Measurements from ENCODE around the gene LKAAEAR1. TPM values are rescaled to one million over a fixed set of nuclear protein-coding genes. Genes with fewer than 3 reads are reported as not detected.

The LKAAEAR1 gene
- total and polyA plus RNA-seq, 2 donors from 2014 or later = 0.31 TPM; not detected in 1

DNA sequence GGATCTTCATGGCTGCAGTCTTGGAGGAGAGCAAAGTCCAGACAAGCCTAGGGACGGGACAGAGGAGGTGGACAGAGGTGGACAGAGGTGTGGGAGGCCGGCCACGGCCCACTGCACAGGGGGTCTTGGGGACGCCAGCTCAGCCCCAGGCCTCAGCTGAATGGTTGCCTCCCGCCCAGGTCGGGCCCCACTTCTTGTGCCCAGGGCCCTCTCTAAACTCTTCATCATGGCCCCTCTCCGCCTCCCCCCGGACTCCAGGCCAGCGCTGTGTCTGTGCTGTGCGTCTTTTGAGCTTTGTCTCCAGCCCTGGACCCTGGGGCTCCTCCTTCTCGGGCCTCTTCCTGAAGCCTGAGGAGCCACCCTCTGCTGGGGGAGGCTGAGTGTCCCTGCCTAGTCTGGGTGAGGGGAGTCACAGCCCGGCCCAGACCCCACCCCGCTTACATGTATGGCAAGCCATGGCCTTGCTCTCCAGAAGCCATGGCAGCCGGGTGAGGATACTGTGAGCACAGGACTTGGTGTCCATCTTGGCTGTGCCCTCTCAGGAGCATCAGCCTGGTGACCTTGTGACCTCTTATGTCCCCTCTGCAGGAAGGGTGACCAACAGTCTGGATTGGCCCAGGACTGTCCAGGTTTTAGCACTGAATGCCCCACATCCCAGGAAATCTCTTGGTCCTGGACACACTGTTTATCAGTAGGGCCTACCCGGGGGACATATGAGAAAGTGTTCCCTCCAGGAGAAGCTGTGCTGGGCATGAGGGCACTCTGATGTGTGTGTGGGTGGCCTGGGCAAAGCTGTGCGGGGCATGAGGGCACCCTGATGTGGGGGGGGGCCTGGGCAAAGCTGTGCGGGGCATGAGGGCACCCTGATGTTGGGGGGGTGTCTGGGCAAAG, 32.6 kb upstream of the LKAAEAR1 start:
- intact Hi-C loops (cut with DNase I) = no loop called here
- no peaks in the 10 kb centered on the region for H3K36me3 ChIP-seq (ENCODE audit: control insufficient read depth in 2 of 3, insufficient read depth in 3 of 3, low read length in 3 of 3)
- H3K27ac ChIP-seq (ENCODE audit: low read depth in 2 of 2, low read length in 2 of 2) = no peak overlapping the region
- peak in 1 of 5 donors; percentile 64 for DNase-seq
- no peak overlapping the region for H3K4me3 ChIP-seq (ENCODE audit: low read length in 3 of 3)
- TF ChIP-seq, protein P1, sequence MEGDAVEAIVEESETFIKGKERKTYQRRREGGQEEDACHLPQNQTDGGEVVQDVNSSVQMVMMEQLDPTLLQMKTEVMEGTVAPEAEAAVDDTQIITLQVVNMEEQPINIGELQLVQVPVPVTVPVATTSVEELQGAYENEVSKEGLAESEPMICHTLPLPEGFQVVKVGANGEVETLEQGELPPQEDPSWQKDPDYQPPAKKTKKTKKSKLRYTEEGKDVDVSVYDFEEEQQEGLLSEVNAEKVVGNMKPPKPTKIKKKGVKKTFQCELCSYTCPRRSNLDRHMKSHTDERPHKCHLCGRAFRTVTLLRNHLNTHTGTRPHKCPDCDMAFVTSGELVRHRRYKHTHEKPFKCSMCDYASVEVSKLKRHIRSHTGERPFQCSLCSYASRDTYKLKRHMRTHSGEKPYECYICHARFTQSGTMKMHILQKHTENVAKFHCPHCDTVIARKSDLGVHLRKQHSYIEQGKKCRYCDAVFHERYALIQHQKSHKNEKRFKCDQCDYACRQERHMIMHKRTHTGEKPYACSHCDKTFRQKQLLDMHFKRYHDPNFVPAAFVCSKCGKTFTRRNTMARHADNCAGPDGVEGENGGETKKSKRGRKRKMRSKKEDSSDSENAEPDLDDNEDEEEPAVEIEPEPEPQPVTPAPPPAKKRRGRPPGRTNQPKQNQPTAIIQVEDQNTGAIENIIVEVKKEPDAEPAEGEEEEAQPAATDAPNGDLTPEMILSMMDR (IDR thresholded peaks at IDR 0.05; ENCODE audit: borderline replicate concordance, extremely low read depth, insufficient read depth) = no peak
- H3K4me1 ChIP-seq (ENCODE audit: control insufficient read depth in 2 of 3, insufficient read depth in 2 of 3, low read depth in 1 of 3, low read length in 3 of 3) = peaks cover 0 to 6% (median 0%) of the 10 kb centered on the region in 3 donors
- no peaks in the 10 kb centered on the region for H3K9me3 ChIP-seq (ENCODE audit: control insufficient read depth in 2 of 3, insufficient read depth in 1 of 3, low read length in 3 of 3)
- H3K9ac ChIP-seq (ENCODE audit: low read length in 3 of 3) = no peak overlapping the region
- no peak for FAIRE-seq
- no peaks in the 10 kb centered on the region for H3K27me3 ChIP-seq (ENCODE audit: control insufficient read depth, insufficient read depth, low read length)

DNA sequence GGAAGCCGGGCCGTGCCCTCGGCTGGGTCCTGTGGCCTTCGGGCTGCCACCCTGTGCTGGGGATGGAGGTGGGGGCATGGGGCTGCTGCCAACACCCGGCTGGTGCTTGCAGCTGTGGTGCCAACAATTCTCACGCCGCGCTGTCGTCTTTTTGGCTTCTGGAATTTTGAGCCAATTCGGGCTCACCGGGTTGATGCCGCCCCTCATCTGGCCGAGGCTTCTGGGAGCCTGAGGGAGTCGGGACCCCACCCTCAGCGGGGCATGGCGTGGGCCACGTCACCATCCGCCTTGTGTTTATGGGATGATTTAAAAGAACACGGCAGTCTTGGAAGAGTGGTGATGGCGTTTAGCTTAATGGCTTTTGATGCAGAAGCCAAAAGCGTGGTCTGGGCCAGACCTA, 31.8 kb upstream of the LKAAEAR1 start:
- intact Hi-C loops (cut with DNase I) = no loop called here

DNA sequence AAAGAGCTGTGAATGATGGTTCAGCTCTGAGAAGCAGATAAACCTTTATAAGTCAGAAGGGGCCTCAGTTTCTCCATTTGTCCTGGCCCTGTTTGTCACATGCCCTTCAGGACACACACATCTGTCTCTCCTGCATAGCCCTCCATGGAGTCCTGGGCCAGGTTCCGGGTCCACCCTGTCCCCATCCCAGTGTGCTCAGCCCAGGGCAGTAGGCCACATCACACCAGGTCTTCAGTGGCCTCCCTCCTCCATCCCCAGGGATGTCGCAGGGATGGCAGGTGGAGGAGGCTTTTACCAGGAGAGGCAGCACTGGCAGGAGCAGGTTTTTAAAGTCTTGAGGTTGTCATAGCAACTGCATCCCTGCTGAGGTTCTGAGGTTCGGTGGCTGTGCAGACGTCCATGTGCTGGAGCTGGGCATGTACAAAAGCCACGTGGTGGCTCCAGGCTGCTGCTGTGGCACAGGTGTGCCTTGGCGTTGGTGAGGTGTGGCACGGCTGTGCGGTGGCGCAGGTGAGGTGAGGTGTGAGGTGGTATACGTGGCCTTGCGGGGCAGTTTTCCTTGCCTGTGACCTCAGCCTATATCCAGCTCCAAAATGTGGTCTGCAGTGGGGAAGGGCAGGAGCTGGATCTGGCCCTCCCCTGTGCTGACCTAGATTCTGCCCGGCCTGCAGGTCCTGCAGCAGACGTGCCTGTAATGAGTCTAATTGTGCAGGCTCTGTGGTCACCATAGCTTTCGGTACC, 31.1 kb upstream of the LKAAEAR1 start:
- H3K4me3 ChIP-seq (ENCODE audit: low read length in 3 of 3) = no peak overlapping the region
- H3K4me1 ChIP-seq (ENCODE audit: control insufficient read depth in 2 of 3, insufficient read depth in 2 of 3, low read depth in 1 of 3, low read length in 3 of 3) = peaks cover 0 to 4% (median 0%) of the 10 kb centered on the region in 3 donors
- DNase-seq = peak in 1 of 5 donors; percentile 61
- no peak overlapping the region for H3K9ac ChIP-seq (ENCODE audit: low read length in 3 of 3)
- intact Hi-C loops (cut with DNase I) = no loop called here
- no peak for FAIRE-seq
- H3K36me3 ChIP-seq (ENCODE audit: control insufficient read depth in 2 of 3, insufficient read depth in 3 of 3, low read length in 3 of 3) = no peaks in the 10 kb centered on the region
- H3K27me3 ChIP-seq (ENCODE audit: control insufficient read depth, insufficient read depth, low read length) = no peaks in the 10 kb centered on the region
- TF ChIP-seq, protein P1 (IDR thresholded peaks at IDR 0.05; ENCODE audit: borderline replicate concordance, extremely low read depth, insufficient read depth) = no peak
- no peaks in the 10 kb centered on the region for H3K9me3 ChIP-seq (ENCODE audit: control insufficient read depth in 2 of 3, insufficient read depth in 1 of 3, low read length in 3 of 3)
- H3K27ac ChIP-seq (ENCODE audit: low read depth in 2 of 2, low read length in 2 of 2) = no peak overlapping the region

More for the DNA sequence above, 31.8 kb upstream of the LKAAEAR1 start:
- FAIRE-seq = no peak
- Histone ChIP-seq H3K4me3 (ENCODE audit: low read length in 3 of 3) (no peak overlapping the region), H3K27ac (ENCODE audit: low read depth in 2 of 2, low read length in 2 of 2) (no peak overlapping the region), H3K27me3 (ENCODE audit: control insufficient read depth, insufficient read depth, low read length) (no peaks in the 10 kb centered on the region), H3K9ac (ENCODE audit: low read length in 3 of 3) (no peak overlapping the region), H3K36me3 (ENCODE audit: control insufficient read depth in 2 of 3, insufficient read depth in 3 of 3, low read length in 3 of 3) (no peaks in the 10 kb centered on the region), H3K9me3 (ENCODE audit: control insufficient read depth in 2 of 3, insufficient read depth in 1 of 3, low read length in 3 of 3) (no peaks in the 10 kb centered on the region), H3K4me1 (ENCODE audit: control insufficient read depth in 2 of 3, insufficient read depth in 2 of 3, low read depth in 1 of 3, low read length in 3 of 3) (peaks cover 0 to 6% (median 0%) of the 10 kb centered on the region in 3 donors)
- TF ChIP-seq, protein P1 (IDR thresholded peaks at IDR 0.05; ENCODE audit: borderline replicate concordance, extremely low read depth, insufficient read depth) = no peak
- peak in 1 of 5 donors; percentile 69 for DNase-seq
